A172 (cell line): ENCODE data around the gene ANGPTL7. TPM values are rescaled to one million over a fixed set of nuclear protein-coding genes. Genes with fewer than 3 reads are reported as not detected.
"Not testable (repeated sequence)": the region's sequence is repeated elsewhere in the genome, so short reads cannot be mapped to it uniquely, and the experiment has no call there.

Experiments used
- DNase-seq: peaks from one replicate; pipeline ENCODE4 v3.0.0-alpha.2; 2015; ENCODE audit warnings: low spot score
- total RNA-seq: library from RNA; depleted of rRNA; stranded (reverse); fragments of >200 nt; shearing (Covaris generic); gene quantifications from 2 replicates; pipeline ENCODE4 v1.2.3, GENCODE V29; 2014

ANGPTL7 gene
- total RNA-seq, 1 experiment from 2014 or later = 17.9 TPM

DNA sequence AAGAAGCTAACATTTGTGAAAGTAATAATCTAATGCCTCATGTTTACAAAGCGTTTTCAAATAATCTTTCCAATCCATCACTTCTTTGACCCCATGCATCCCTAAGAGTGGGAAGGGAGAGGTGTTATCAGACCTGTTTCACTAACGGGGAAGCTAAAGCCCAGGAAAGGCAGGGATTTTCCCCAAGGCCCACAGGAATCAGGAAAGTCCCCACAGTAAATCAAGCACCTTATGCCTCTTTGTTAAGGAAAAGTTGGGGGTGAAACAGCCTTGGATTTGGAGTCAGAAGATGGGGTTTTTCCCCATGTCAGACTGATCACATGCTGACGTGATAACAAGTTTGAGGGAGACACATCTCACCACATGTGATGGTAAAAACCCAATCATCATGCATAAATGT, 20.0 kb upstream of the ANGPTL7 start:
- peak; percentile 51 for DNase-seq

DNA sequence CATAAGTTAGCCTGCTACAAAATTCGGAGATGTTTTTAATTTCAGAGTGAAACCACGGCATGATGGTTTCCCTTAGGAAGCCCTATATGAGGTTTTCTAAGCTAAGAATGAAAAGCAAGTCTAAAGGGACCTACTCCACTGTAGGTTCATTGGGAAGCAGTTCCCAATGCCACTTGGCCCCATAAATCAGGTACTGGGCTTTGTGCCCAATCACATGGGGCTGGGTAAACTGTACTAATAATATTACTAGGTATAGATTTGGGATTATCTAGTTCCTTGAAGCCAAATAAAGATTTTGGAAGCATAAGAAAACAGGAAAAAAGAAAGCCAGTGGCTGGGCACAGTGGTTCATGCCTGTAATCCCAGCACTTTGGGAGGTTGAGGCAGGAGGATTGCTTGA, 19.1 kb upstream of the ANGPTL7 start:
- no peak for DNase-seq

DNA sequence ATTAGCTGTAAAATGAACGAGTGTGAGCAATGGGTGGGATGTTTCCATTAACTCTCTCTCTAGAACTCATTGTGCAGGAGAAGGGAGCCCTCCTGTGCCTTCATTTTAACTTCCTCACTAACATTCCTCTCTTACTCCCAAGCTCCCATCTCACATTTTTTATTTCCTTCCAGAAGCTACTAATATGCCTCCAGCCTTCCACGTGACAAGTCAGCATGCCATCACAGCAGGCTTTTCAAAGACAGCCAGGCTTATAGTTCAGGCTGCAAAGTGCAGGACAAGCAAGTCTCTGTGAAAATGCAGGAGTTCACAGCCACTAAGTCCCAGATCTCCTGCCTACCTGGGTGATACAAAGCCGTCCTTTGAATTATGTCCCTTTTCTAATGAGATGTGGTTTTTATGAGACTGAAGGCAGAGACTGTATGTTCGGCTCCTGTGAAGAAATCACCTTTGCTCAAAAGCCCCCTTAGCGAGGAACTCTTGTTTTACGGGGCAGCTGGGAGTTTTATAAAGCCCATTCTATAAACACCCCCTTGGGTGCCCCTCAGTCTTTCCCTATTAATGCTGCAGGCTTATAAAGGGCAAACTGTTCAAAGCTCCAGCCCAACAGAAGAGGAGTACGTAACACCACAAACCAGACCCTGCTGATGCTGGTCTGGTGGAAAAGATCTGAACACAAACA, 14.8 kb upstream of the ANGPTL7 start:
- DNase-seq = no peak

DNA sequence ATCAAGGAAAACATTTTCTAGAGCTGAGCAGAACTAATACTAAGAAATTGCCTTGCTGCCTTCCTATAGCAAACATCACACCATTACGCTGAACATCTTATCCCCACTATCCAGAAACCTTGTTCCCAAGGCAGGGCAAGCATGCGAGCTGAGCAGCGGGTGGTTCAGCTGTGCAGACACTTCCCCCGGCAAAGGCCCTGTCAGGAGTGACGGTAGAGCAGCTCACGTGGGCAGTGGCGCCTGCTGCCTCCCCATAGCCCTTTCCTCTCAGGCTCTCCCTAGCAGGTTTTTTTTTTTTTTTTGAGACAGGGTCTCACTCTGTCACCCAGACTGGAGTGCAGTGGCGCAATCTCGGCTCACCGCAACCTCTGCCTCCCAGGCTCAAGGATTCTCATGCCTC, 13.7 kb upstream of the ANGPTL7 start:
- DNase-seq = no peak

DNA sequence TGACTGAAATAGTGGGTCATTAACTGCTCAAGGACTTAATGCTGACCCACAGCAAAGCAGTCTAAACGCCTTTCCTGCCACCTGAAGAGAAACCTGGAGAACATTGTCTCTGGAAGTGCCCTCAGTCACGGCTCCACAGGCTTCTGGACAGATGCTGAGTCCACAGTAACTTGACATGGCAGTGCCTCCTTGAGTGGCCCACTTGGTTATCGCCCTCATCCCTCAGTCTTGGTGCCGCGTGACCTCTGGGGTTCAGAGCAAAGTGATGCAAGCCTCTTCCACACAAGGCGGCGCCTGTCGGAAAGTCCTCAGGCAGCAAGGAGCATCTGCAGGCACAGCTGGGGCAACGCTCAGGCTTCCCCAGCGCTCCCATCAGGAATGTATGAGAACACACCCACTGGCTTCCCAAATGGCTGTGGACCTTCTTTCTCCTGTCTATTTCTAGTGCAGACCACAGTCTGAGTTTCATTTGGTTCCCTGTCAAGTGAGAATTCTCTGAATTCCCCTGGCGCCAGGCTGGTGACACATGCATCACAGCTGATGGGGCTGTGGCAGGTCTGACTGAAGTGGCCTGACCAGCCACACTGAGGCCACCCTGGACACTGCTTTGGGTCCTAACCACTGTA, 13.0 kb upstream of the ANGPTL7 start:
- peak; percentile 79 for DNase-seq

DNA sequence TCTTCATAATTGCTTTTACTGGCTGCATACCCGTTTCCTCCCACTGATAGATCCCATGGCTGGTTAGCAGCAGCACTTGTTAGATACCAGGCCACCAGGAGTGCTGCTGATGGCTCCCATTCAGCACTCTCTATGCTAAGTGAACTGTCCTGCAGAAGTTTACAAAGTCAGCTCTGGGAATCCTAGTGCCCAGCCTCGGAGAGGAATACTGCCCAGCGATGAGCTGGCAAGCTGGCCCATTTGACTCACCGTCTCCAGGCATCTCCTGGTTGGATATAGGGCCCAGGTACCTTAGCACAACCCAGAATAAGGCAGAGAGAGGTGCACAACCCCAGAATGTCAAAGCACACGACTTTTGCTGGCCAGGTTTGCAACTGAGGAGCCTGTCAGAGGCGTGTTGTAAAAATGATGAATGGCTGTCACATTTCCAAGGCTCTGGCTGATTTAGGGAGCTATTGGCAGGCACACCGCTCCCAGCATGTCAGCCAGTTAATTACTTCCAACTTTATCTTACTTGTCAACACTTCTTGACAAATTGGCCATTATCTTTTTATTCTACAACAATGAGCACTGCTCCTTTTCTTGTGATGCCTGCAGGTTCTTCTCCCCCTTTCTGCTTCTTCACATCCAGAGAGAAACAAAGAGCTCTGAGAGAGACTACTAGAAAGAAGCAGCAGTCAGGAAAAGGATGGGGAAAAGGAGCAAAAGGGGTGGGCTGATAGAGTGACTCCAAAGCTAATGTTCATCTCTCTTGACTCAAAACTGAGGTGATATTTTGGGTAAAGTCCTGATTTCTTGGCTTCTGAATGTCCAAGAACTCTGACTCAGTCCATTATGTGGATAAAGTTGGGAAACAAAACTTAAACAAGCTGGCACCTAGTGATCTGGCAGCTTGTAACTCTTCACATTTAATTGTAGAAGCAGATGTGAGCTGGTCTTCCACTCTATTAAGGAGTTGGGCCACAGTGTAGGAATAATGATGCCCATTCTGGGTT, 10.8 kb upstream of the ANGPTL7 start:
- peak; percentile 84 for DNase-seq

DNA sequence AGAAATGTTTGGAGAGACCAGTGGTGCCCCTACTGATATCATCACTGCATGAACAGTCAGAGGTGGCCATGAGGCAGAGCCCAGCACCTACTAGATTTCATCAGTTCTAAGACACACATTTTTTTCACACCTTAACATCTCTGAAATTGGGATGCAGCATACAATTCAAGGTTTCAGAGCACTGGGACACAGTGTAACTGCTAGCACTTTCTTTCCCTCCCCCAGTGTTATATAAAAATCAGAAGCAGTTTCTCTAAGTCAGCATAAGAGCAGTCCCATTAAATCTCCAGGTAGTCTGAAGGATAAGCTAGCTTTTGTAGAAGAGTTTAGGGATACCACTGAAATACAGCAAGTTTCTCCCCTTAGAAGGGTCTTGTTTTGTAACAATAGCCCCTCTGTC, 10.0 kb upstream of the ANGPTL7 start:
- DNase-seq = no peak

DNA sequence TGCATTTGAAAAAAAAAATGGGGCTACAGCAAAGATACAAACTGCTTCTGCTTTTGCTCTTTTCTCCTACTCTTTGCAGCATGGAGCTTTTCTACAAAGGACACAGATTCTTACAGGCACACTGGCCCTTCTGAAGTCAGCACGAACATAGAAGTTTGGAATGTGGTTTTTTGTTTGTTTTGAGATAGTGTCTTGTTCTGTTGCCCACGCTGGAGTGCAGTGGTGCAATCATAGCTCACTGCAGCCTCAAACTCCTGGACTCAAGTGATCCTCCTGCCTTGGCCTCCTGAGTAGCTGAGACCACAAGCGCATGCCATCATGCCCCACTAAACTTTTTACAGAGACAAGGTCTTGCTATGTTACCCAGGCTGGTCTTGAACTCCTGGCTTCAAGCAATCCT, 9.4 kb upstream of the ANGPTL7 start:
- DNase-seq = not testable (repeated sequence)

DNA sequence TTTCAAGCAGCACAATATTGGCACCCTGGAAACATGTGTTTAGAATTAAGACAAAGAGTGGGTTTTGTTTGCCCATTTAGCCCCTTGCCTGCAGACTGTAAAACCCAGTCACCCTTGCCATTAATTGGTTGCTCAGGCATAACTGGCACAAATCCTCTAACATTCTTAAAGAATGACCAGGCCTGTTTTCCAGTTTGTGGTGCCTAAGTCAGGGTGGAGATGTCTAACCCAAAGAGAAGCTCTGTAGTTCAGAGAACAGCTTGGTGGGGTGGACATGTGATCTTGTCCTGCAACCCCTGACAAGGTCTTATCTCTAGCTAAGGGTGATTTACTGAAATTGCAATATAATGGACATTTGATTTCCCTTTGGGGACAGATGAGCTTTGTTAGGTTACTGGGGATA, 8.8 kb upstream of the ANGPTL7 start:
- peak; percentile 90 for DNase-seq

DNA sequence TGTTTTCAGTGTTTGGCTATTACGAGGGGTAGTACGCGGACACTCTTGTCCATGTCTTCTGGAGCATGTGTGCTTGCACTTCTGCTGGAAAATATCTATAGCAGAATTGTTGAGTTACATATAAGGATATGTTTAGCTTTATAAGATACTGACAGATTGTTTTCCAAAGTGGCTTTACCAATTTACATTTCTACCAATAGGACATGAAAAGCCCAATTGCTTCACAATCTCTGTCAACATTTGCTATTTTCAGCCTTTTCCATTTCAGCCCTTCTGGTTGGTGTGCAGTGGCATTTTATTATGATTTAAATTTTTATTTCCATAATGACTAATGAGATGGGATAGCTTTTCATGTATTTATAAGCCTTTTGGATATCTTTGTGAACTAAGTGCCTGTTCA, 6.3 kb upstream of the ANGPTL7 start:
- DNase-seq = no peak

DNA sequence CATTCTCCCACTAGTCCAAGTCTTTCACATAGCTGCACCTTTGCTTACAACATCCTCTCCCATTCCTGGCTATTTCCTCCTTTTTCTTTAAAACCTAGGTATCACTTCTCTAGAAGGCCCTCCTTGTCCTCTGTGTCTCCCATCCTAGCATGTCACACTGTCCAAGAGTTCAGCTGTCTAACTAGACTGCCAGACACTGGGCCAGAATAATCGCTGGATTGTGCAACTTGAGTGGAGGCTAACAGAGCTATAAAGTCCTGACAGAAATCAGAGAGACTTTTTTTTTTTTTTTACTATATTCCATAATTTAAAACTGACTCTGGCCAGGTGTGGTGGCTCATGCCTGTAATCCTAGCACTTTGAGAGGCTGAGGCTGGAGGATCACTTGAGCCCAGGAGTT, 4.2 kb upstream of the ANGPTL7 start:
- DNase-seq = no peak

DNA sequence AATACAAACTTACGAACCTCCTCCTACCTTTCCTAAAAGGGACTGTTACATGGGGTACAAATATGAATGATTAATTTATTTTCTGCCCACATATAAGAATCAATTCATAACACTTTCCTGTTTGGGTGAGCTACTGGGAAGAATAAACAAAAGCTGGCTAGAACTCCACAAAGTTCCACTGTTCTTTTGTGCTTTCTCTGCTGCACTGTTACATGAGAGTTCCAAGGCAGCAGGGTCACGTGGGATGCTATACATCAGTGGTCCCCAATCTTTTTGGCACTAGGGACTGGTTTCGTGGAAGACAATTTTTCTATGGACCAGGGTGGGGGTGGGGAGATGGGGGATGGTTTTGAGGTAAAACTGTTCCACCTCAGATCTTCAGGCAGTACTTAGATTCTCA, 2.2 kb upstream of the ANGPTL7 start:
- DNase-seq = no peak

DNA sequence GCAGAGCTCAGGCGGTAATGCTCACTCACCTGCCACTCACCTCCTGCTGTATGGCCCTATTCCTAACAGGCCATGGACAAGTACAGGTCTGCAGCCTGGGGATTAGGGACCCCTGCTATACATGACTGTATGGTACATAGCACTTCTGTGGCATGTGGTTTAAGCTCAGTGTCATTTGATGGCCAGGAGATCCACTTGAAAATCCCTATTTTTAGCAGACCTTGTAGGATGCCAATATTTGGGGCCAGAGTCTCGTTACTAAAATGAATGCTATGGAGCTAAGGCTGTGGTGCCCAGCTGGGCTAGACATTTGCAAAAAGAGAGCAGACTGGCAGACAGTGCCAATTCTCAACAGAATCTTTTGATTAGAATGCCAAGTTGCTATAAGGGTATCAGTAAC, 1.7 kb upstream of the ANGPTL7 start:
- DNase-seq = no peak

DNA sequence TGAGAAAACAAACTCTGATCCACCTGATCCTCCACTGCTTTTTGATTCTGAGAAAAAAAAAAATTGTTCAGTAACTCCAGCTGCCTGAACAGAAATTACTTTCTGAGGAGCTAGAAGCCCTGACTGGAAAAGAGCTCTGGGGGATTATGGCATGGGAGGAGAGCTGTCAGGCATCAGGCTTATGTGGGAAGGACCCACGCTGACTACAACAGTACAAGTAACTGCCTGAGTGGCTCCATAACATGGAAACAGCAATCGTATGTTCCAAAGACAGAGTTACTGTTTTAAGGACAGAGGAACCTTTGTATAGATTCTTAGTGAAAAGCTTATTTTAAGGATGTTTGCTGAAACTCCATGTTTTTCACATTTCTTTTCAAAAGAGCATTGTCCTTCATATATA, 1.2 kb upstream of the ANGPTL7 start:
- no peak for DNase-seq

DNA sequence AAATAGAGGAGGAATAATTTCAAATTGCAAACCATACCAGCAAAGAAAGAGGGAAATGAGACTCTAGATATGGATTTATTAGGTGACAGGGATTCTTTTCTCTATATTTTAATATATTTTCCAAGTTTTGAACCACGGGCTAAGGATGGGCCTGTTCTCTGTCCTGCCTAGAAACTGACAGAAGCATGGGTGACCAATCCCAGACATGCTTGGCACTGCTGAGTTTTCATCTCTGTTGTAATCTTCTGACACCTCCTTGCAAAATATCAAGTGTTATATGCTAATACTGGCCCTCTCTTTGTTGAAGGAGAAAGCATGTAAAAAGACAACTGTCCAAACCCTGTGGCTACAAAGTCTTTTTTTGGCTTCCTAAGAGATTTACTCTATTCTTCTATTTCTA, 774 bp upstream of the ANGPTL7 start:
- no peak for DNase-seq

DNA sequence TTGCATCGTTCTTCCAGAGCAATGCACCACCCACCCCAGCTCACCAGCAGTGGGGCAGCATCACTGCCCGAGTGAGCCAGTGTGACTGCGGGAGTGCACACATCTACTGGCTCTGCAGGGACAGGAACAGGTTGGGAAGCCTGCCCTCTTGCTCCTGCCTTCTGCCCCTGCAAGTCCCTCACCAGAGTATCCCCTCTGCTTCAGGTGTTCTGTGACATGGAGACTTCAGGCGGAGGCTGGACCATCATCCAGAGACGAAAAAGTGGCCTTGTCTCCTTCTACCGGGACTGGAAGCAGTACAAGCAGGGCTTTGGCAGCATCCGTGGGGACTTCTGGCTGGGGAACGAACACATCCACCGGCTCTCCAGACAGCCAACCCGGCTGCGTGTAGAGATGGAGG, 4.2 kb downstream of the ANGPTL7 start:
- DNase-seq = no peak

DNA sequence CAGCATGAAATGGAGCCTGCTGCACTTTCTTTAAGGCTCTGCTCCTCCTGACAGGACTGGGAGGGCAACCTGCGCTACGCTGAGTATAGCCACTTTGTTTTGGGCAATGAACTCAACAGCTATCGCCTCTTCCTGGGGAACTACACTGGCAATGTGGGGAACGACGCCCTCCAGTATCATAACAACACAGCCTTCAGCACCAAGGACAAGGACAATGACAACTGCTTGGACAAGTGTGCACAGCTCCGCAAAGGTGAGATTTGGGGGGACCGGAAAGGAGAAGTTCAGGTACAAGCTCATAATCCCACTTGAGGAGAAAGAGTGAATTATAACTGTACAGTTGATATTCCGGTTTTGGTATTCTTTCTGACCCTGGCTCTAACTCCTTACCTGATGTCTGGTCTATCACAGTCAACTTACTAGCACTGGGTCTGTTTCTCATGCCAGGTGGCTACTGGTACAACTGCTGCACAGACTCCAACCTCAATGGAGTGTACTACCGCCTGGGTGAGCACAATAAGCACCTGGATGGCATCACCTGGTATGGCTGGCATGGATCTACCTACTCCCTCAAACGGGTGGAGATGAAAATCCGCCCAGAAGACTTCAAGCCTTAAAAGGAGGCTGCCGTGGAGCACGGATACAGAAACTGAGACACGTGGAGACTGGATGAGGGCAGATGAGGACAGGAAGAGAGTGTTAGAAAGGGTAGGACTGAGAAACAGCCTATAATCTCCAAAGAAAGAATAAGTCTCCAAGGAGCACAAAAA, 5.4 kb downstream of the ANGPTL7 start:
- no peak for DNase-seq

DNA sequence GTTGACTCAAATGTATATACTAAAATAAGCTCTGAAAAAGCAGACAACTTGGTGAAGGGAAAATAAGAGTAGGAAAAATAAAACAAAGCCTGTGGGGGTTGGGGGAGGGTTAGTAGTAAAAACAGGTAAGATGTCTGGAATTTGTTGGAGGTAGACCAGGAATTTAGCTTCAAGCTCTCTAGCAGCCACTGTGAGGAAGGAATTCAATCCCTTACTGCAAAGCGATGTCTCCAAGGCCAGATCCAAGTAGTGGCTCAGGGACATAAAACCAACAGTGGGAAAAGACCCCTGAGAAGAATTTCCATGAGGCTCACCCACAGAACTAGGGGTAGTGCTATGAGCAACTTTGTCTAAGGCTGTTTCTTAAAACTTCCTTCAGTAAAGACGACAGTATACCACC, 7.8 kb downstream of the ANGPTL7 start:
- no peak for DNase-seq

DNA sequence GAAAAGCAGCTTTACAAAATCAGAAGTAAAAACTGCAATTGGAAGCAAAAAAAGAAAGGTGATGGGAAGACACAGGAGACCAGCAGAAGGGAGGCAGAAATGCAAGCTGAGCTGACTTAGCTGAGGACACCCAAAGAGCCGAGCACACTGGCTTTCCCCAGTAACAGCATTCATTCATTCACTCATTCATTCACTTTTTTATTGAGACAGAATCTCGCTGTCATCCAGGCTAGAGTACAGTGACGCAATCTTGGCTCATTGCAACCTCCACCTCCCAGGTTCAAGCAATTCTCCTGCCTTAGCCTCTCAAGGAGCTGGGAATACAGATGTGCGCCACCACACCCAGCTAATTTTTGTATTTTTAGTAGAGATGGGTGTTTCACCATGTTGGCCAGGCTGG, 8.2 kb downstream of the ANGPTL7 start:
- DNase-seq = no peak

DNA sequence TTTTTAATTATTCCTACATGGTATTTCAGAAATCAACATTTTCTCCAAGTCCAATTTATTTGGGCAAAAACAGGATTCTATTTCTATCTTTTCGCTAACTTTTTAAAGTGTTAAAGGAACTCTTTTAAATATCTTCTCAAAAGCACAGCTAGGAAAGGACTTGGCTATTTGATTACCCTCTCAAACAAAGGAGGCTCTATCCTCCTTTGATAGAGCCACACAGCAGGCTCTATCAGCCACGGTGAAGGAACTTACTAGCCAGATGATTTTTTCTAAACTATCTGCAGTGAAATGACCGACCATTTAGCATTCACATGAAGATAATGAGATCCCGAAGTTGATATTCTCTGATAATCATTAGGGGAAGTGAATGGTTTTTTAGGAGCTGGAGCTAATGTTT, 9.1 kb downstream of the ANGPTL7 start:
- no peak for DNase-seq

DNA sequence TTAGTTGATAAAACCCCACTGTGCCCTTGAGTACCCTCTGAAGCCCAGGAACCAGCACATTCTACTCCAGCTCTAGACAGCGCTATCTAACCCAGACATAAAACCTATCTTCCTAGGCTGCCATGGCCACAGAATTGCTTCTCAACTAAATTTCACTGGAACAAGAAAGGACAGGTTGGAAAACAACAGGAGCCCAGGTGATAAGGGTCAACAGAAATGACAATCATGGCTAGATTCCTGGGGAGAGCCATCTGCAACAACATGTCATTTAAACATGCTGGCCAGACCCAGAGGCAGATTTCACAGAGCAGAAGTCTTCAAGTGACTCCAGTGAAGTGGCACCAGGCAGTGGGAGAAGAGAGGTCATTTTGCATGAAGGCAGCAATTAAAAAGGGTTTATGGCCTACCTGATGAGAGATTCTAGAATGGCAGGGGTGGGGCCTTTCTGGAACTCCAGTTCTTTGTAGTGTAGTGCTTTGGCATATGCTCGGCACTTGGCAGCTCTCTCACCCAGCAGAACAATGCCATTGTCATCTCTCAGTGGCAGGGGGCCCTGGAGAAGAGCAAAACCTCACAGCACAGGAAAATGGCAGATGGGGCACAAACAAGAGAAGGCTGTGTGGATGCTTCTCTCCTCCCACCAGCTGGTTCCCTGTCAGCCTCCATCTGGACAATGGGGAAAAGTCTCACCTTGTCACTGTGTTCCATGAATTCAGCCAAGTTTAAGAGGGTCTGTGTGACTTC, 9.9 kb downstream of the ANGPTL7 start:
- DNase-seq = no peak
